HFFc6 (cell line): ENCODE results near the gene ACTBL2. TPM values are rescaled to one million over a fixed set of nuclear protein-coding genes. Genes with fewer than 3 reads are reported as not detected.

Source experiments
- DNase-seq: peaks from one replicate; pipeline ENCODE4 v3.0.0-alpha.2; 2018
- H3K27ac Mint-ChIP-seq: 2 replicates; pipeline ENCODE4 v1.8.0; 2020; ENCODE audit warnings: mild to moderate bottlenecking, mixed read lengths
- H3K27me3 Mint-ChIP-seq: 2 replicates; pipeline ENCODE4 v1.8.0; 2021; ENCODE audit warnings: mild to moderate bottlenecking, moderate library complexity, mixed read lengths; ENCODE audit not compliant: insufficient read depth
- H3K36me3 Mint-ChIP-seq: 2 replicates; pipeline ENCODE4 v1.8.0; 2021; ENCODE audit warnings: low read depth, mixed read lengths
- H3K4me1 Mint-ChIP-seq: 2 replicates; pipeline ENCODE4 v1.8.0; 2020; ENCODE audit warnings: low read depth, mixed read lengths
- H3K4me3 Mint-ChIP-seq: 2 replicates; pipeline ENCODE4 v1.8.0; 2020; ENCODE audit warnings: mild to moderate bottlenecking, moderate library complexity, mixed read lengths
- H3K9me3 Mint-ChIP-seq: 2 replicates; pipeline ENCODE4 v1.8.0; 2020; ENCODE audit warnings: mild to moderate bottlenecking, mixed read lengths
- CTCF ChIP-seq: fragments of 200-600 bp; sonication (generic); IDR thresholded peaks from 2 replicates; pipeline ENCODE4 v1.5.0; 2021; ENCODE audit warnings: antibody characterized with exemption, mild to moderate bottlenecking
- total RNA-seq, 6 experiments: library from RNA; stranded (reverse); fragmentation: NEBNext Ultra II Directional; extraction: Animal tissue kit (Norgen Biotek cat#: 25700); gene quantifications; 2 replicates in 1 of 6; 3 replicates in 5 of 6; pipeline ENCODE4 v1.2.3, GENCODE V29; 2021

ACTBL2 gene
- total RNA-seq, 6 experiments from 2014 or later = not detected

- Mint-ChIP-seq H3K27ac (no peak overlapping the region), H3K27me3 (peaks cover 6% of the 10 kb centered on the region), H3K36me3 (no peaks in the 10 kb centered on the region), H3K4me1 (peaks cover 20% of the 10 kb centered on the region), H3K9me3 (no peaks in the 10 kb centered on the region), H3K4me3 (no peak overlapping the region)
- DNase-seq = no peak
- no peak for TF ChIP-seq CTCF
Measured at GRCh38 chr5:57455511-57456455, 26.8 kb downstream of the ACTBL2 start.

- Mint-ChIP-seq H3K27ac (no peak overlapping the region), H3K4me3 (no peak overlapping the region), H3K4me1 (peaks cover 24% of the 10 kb centered on the region)
Measured at GRCh38 chr5:57454896-57455295, 27.7 kb downstream of the ACTBL2 start.

GRCh38 chr5:57453728-57454127 lies 28.9 kb downstream of the ACTBL2 start:
- peaks cover 5% of the 10 kb centered on the region; the same call in 1 of the 2 replicates for H3K27me3 Mint-ChIP-seq

More at GRCh38 chr5:57454896-57455295, 27.7 kb downstream of the ACTBL2 start:
- DNase-seq = no peak
- no peaks in the 10 kb centered on the region for H3K9me3 Mint-ChIP-seq
- TF ChIP-seq CTCF = no peak
- H3K27me3 Mint-ChIP-seq = peaks cover 6% of the 10 kb centered on the region; the same call in 1 of the 2 replicates
- H3K36me3 Mint-ChIP-seq = no peaks in the 10 kb centered on the region

GRCh38 chr5:57452885-57453284 lies 29.7 kb downstream of the ACTBL2 start:
- Mint-ChIP-seq H3K36me3 (no peaks in the 10 kb centered on the region), H3K4me1 (peaks cover 35% of the 10 kb centered on the region), H3K4me3 (no peak overlapping the region), H3K27ac (no peak overlapping the region), H3K9me3 (no peaks in the 10 kb centered on the region), H3K27me3 (peaks cover 5% of the 10 kb centered on the region; the same call in 1 of the 2 replicates)
- no peak for TF ChIP-seq CTCF
- no peak for DNase-seq

More at GRCh38 chr5:57453728-57454127, 28.9 kb downstream of the ACTBL2 start:
- Mint-ChIP-seq H3K4me3 (no peak overlapping the region), H3K36me3 (no peaks in the 10 kb centered on the region), H3K9me3 (no peaks in the 10 kb centered on the region), H3K4me1 (peaks cover 27% of the 10 kb centered on the region), H3K27ac (no peak overlapping the region)
- no peak for DNase-seq
- TF ChIP-seq CTCF = no peak

- no peak for DNase-seq
- H3K27me3 Mint-ChIP-seq = 0 out of 2 replicates have a peak, but pooled peaks cover 1% of the 10 kb centered on the region
- no peaks in the 10 kb centered on the region for H3K36me3 Mint-ChIP-seq
- H3K9me3 Mint-ChIP-seq = no peaks in the 10 kb centered on the region
- peaks cover 41% of the 10 kb centered on the region for H3K4me1 Mint-ChIP-seq
- no peak for TF ChIP-seq CTCF
- H3K4me3 Mint-ChIP-seq = no peak overlapping the region
- no peak overlapping the region for H3K27ac Mint-ChIP-seq
Measured at GRCh38 chr5:57450991-57451876, 31.4 kb downstream of the ACTBL2 start.
